Measurements from ENCODE around the gene GJA5.

GRCh38 chr1:147781056-147781471 is 20.7 kb upstream of the GJA5 start:
- TF ChIP-seq EZH2 (IDR thresholded peaks at IDR 0.05; ENCODE audit: borderline replicate concordance, insufficient read depth, low read depth, low read length, poor library complexity, severe bottlenecking), result no peak
- no peak for TF ChIP-seq CTCF (IDR thresholded peaks at IDR 0.05)
